Subcutaneous preadipocyte (primary cell): ENCODE results near the gene CASP6. TPM values are rescaled to one million over a fixed set of nuclear protein-coding genes. Genes with fewer than 3 reads are reported as not detected.

ENCODE experiments used
- small RNA-seq: library from RNA; depleted of rRNA; stranded (forward); fragments of <200 nt; gene quantifications from one replicate; pipeline ENCODE3, GENCODE V24; 2012
- total RNA-seq: library from RNA; depleted of rRNA; stranded (reverse); fragments of >200 nt; gene quantifications from 2 replicates; pipeline ENCODE4 v1.2.3, GENCODE V29; 2012

CASP6 gene
- 8.8 and 12.7 TPM in 2 replicates for total RNA-seq

GRCh38 chr4:109702950-109703663, at the start of gene CASP6:
Gene CASP6 (minus strand): TSS chr4:109703445. CDS start chr4:109703395, 50 bp downstream.

GRCh38 chr4:109729718-109730618, 26.7 kb upstream of the CASP6 start, which contains the start of gene PLA2G12A:
Gene PLA2G12A (minus strand): TSS chr4:109730070. CDS start chr4:109729809, 261 bp downstream.

Small RNA genes within 50 kb of the gene (small RNA-seq; reads per million reads assigned to genes)
- gene HIGD1AP14: not detected

Other genes with a start within 250 kb of the CASP6 start
- 25.4 and 32.7 TPM in 2 replicates for gene MCUB, start 143.2 kb downstream of the CASP6 start, total RNA-seq
- 12.9 and 13.9 TPM in 2 replicates for gene PLA2G12A, start 26.6 kb upstream of the CASP6 start, total RNA-seq
- 0.73 TPM in 1 of 2 replicates, not detected in the other for gene CFI, start 98.6 kb upstream of the CASP6 start, total RNA-seq
- 2.6 and 3.9 TPM in 2 replicates for gene GAR1, start 112.3 kb upstream of the CASP6 start, total RNA-seq
- gene RRH, start 124.5 kb upstream of the CASP6 start, total RNA-seq: not detected in 2 replicates
- gene LRIT3, start 144.7 kb upstream of the CASP6 start, total RNA-seq: under 0.01 TPM in 2 replicates
- gene EGF, start 209.4 kb upstream of the CASP6 start, total RNA-seq: 0.20 and 0.73 TPM in 2 replicates